ENCODE measurements around the gene HES1.

DNA sequence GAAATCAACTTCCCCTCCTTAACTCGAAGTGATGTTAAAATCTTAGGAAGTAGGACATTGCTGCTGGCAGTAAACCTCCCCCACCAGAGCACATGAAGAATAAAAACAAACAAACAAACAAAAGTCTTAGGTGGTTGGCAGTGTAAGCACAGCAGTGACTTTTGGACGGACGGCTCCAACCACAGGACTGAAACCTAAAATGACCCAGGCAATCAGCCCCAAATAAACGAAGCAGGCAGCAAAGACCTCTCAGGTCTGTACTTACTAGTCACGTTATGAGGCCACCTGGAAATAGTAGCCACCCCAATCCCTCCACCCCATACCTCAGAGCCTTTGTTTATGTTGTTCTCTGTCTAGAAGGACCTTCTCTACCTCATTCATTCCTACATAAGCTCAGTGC is 33.5 kb upstream of the HES1 start:
- TF ChIP-seq, protein P1, sequence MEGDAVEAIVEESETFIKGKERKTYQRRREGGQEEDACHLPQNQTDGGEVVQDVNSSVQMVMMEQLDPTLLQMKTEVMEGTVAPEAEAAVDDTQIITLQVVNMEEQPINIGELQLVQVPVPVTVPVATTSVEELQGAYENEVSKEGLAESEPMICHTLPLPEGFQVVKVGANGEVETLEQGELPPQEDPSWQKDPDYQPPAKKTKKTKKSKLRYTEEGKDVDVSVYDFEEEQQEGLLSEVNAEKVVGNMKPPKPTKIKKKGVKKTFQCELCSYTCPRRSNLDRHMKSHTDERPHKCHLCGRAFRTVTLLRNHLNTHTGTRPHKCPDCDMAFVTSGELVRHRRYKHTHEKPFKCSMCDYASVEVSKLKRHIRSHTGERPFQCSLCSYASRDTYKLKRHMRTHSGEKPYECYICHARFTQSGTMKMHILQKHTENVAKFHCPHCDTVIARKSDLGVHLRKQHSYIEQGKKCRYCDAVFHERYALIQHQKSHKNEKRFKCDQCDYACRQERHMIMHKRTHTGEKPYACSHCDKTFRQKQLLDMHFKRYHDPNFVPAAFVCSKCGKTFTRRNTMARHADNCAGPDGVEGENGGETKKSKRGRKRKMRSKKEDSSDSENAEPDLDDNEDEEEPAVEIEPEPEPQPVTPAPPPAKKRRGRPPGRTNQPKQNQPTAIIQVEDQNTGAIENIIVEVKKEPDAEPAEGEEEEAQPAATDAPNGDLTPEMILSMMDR (IDR thresholded peaks at IDR 0.05), result no peak
- TF ChIP-seq POLR2AphosphoS5 (IDR thresholded peaks at IDR 0.05), result no peak
